ENCODE data around the gene TMEM138.

DNA sequence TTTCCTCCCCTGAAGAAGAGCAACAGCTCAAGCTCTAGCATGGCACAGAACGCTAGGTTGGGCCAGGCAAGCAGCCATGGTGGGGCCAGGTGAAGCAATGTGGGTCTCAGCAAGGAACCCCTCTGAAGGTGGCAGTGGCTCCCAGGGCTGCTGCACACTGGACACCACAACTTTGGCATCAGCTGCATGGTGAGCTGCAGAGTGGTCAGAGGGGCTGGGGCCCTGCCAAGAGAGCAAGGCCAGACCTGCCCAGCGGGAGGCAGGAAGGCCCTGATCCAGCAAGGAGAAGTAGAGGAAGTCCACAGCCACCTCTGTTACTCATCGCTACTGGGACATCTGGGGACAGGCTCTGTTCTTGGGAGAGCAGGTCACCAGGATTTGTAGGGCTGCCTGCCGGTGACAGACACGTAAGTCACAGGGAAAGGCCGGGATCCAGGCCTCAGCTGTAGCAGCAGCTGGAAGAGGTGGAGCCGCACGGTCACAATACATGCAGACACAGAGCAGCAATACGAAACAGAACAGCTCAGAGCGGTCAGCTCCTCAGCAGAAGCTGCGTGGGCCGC lies 12.9 kb upstream of the TMEM138 start:
- TF ChIP-seq CTCF (IDR thresholded peaks at IDR 0.05) = no peak
- no peak for TF ChIP-seq POLR2AphosphoS5 (IDR thresholded peaks at IDR 0.05)
